Posterior vena cava (tissue), 2 donors: Measurements from ENCODE around the gene PLCXD1. TPM values are rescaled to one million over a fixed set of nuclear protein-coding genes. Genes with fewer than 3 reads are reported as not detected.
A peak's percentile ranks its signal among the peaks of the same experiment; 100 is the strongest.
"Not testable (repeated sequence)": the region's sequence is repeated elsewhere in the genome, so short reads cannot be mapped to it uniquely, and the experiment has no call there.

Experiments
- DNase-seq: peaks from one replicate; pipeline ENCODE4 v3.0.0-alpha.2; 2020; ENCODE audit warnings: low spot score
- intact Hi-C, 2 donors: fragments of 100-400 bp; cut with DNase I; formaldehyde crosslinking; loops; one replicate each; pipeline versions ENCODE4 v1.14.1 to v1.14.2; 2022 to 2023
- total RNA-seq, 2 donors: library from RNA; stranded (reverse); fragmentation: NEBNext Ultra II Directional; extraction: Animal tissue kit (Norgen Biotek cat#: 25700); gene quantifications; one replicate each; pipeline ENCODE4 v1.2.1, GENCODE V29; 2021
- donor health status: DM: yes; HTN: yes; CAD: no.
- donor health status: DM: yes; HTN: yes; CAD: no.

PLCXD1 gene
- total RNA-seq, 2 donors from 2014 or later, result 3.1 to 5.6 TPM

GRCh38 chrX:285076-285677 lies 4.0 kb downstream of the PLCXD1 start:
- intact Hi-C loops, result no loop called here
- DNase-seq, result peak; percentile 31

GRCh38 chrX:287670-288069 lies 6.5 kb downstream of the PLCXD1 start:
- intact Hi-C loops, result no loop called here
- no peak for DNase-seq

- intact Hi-C loops, result no loop called here
- DNase-seq, result peak; percentile 71
These were observed 7.4 kb downstream of the PLCXD1 start for GRCh38 chrX:288561-288991.

- DNase-seq, result peak; percentile 72
- intact Hi-C loops, result no loop called here
These were observed 9.4 kb downstream of the PLCXD1 start for GRCh38 chrX:290476-291166.

GRCh38 chrX:291411-291901 lies 10.3 kb downstream of the PLCXD1 start:
- intact Hi-C loops, result no loop called here
- peak; percentile 66 for DNase-seq

GRCh38 chrX:292900-293897 lies 12.0 kb downstream of the PLCXD1 start:
- intact Hi-C loops, result no loop called here
- DNase-seq, result peak; percentile 64

- intact Hi-C loops, result no loop called here
- peak; percentile 78 for DNase-seq
These were observed 14.0 kb downstream of the PLCXD1 start for GRCh38 chrX:295136-295535.

GRCh38 chrX:298993-299392 lies 17.8 kb downstream of the PLCXD1 start:
- intact Hi-C loops, result no loop called here
- DNase-seq, result no peak

GRCh38 chrX:300334-300733 lies 19.2 kb downstream of the PLCXD1 start:
- intact Hi-C loops, result no loop called here

GRCh38 chrX:302975-303374 lies 21.8 kb downstream of the PLCXD1 start:
- intact Hi-C loops, result no loop called here
- peak; percentile 18 for DNase-seq

More at GRCh38 chrX:300334-300733, 19.2 kb downstream of the PLCXD1 start:
- no peak for DNase-seq

- intact Hi-C loops, result not testable (repeated sequence)
- DNase-seq, result peak; percentile 22
These were observed 24.8 kb downstream of the PLCXD1 start for GRCh38 chrX:305781-306613.

GRCh38 chrX:306614-307251 lies 25.6 kb downstream of the PLCXD1 start:
- DNase-seq, intact Hi-C loops: not testable (repeated sequence)

GRCh38 chrX:307261-308111 lies 26.3 kb downstream of the PLCXD1 start:
- DNase-seq, result peak; percentile 81
- intact Hi-C loops, result no loop called here

- intact Hi-C loops, result no loop called here
- peak; percentile 60 for DNase-seq
These were observed 27.8 kb downstream of the PLCXD1 start for GRCh38 chrX:308821-309520.

- intact Hi-C loops, result no loop called here
- peak; percentile 74 for DNase-seq
These were observed 29.5 kb downstream of the PLCXD1 start for GRCh38 chrX:310621-311155.
